ENCODE results near the gene GMPR. TPM values are rescaled to one million over a fixed set of nuclear protein-coding genes. Genes with fewer than 3 reads are reported as not detected.

Gene GMPR
- total RNA-seq, 1 donor from 2014 or later = 5.2 TPM

Other genes with a start within 250 kb of the GMPR start
- gene MYLIP, start 109.5 kb upstream of the GMPR start, total RNA-seq = 19.2 and 39.9 TPM in 2 replicates